Smooth muscle cell of the umbilical artery (primary cell): ENCODE measurements around the gene MYBPC2. TPM values are rescaled to one million over a fixed set of nuclear protein-coding genes. Genes with fewer than 3 reads are reported as not detected.

Source experiments
- total RNA-seq: library from RNA; depleted of rRNA; stranded (reverse); fragments of >200 nt; gene quantifications from 2 replicates; pipeline ENCODE4 v1.2.3, GENCODE V29; 2014

MYBPC2 gene
- not detected in 2 replicates for total RNA-seq

DNA sequence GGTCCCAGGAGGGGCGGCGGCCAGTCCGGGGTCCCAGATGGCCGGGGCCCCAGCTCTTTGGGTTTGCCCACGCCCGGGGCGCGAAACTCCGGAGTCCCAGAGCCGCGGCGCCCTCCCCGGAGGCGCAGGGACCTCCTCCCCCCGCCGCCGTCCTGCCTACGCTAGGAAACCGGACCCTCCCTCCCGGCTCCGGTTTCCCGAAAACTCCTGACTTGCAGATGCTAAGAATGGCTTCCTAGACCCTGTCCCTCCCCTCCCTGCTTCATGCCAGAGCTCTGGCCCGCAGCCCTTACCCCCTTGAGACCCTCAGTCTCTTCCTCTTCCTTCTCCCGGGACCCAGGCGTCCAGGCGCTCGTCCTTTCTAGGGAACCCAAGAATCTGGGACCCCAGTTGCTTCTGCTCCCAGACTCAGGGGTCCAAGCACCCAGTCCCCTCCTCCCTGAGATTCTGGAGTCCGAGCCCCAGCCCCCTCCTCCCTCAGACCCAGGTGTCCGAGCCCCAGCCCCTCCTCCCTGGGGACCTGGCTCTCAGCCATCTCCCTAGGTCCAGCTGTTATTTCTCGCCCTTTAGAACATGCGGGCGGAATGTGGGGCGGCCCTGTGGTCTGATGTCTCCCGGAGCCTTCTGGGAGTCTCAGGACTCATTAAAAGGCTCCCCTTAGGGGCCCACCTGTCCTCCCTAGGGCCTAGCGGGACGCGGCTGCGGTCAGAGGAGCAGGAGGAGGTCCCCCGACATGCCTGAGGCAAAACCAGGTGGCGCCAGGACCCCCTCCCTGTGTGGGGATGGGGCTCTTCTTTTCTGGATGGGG is at the start of gene MYBPC2:
Gene MYBPC2 (plus strand): TSS at position 672 of the 808 bp plus-strand sequence. CDS start 62 bp downstream, at position 734.

DNA sequence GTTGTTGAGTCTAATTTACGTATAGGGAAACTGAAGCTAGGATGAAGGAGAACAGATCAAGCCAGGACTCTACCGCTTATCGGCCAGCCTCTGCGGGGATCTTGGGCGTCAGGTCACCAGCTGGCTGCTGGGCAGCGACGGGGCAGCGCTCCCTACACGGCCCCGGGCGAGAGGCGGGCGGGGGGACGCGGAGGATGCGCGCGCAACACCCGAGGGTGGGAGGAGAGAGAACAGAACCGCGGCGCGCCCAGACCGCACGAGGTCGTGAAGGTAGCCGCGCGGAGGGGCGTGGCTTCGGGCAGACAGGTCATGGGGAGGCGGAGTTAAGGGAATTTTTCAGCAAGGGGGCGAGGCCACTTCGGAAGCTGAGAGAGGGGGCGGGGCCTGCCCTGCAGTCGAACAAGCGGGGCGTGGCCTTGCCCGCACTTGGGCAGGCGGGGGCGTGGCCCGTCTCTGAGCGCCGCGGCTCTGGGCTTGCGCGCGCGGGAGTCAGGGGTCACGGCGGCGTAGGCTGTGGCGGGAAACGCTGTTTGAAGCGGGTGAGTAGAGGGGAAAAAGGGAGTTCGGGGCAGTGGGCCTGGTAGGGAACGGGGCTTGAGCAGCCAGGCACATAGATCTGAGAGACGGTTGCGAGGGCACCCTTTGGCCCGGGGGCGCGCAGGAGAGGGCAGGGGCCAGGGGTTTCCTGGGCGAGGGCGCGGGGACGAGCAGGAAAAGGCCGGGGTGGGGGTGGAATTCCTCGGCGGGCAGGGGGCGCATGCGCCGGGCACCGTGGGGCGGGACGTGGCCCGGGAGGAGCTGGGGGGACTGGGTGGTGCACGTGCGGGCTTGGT is 48.6 kb upstream of the MYBPC2 start, which contains the start of gene POLD1:
Gene POLD1 (plus strand): TSS at position 496 of the 833 bp plus-strand sequence. CDS start 14,505 bp downstream, outside the sequence.

DNA sequence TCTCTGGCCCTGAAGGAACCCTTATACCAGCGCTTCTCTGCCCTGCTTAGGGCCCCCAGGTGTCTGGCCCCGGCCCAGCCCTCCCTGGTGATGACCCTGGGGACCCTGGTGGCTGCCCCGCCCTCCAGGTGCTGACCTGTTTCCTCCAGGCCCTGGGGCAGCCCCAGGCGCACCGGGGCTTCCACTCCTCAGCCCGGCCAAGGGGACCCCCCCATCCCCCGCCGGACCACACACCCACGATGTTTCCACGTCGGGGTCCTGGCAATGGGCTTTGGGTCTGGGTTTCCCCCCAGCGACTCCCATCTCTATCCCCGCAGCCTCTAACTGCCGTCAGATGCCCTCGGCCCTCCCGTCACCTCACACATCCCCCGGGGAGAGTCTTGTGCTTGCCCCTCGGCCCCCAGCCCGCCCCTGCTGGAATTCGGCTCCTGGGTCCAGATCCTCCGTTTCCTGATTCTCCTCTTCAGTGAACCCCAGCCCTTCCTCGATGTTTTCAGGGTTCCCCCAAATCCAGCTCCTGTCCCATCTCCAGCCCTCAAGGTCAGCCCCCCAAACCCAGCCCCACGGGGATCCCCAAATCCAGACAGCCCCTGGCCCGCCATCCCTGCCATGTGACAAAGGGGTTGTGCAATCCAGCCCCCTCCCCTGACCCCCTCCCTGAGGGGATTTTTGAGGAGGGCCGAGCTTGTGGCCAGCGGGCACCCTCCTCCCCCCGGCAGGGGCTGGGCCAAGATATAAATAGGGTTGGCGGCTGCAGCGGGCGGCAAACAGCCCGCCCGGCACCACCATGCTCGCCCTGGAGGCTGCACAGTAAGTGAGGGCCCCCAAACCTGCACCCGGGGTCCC is 14.3 kb upstream of the MYBPC2 start, which contains the start of gene SPIB:
Gene SPIB (plus strand): TSS at position 763 of the 846 bp plus-strand sequence. CDS start 25 bp downstream, at position 788.

DNA sequence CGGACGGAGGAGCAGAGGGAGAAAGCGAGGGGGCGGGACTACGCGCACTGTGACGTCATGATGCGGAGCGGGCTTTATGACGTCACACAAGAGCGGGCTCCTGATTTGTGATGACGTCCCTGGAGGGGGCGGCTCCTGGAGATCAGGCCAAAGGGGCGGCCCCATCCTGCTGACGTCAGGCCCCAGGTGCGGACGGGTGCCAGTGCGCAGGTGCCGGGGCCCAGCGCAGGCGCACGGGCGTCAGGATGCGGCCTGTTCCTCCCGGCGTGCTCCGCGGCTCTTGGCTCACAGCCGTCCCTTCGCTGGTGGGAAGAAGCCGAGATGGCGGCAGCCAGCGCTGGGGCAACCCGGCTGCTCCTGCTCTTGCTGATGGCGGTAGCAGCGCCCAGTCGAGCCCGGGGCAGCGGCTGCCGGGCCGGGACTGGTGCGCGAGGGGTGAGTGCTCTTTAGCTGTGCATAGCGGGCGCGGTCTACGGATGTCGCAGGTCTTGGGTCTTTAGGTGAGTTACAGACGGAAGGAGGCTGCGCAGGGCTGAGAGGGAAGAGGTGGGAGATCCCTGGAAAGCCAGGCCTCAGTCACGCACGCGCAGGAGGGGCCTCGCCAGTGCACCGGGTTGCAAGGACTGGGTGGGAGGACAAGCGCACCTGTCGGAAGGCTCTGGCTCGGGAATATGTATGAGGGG is 43.7 kb downstream of the MYBPC2 start, which contains the start of the genes EMC10 and GARIN5A:
Gene EMC10 (plus strand): TSS at position 284 of the 683 bp plus-strand sequence. CDS start 38 bp downstream, at position 322.
Gene GARIN5A (minus strand): TSS at position 625 of the 683 bp plus-strand sequence. CDS start 460 bp downstream, at position 165.

DNA sequence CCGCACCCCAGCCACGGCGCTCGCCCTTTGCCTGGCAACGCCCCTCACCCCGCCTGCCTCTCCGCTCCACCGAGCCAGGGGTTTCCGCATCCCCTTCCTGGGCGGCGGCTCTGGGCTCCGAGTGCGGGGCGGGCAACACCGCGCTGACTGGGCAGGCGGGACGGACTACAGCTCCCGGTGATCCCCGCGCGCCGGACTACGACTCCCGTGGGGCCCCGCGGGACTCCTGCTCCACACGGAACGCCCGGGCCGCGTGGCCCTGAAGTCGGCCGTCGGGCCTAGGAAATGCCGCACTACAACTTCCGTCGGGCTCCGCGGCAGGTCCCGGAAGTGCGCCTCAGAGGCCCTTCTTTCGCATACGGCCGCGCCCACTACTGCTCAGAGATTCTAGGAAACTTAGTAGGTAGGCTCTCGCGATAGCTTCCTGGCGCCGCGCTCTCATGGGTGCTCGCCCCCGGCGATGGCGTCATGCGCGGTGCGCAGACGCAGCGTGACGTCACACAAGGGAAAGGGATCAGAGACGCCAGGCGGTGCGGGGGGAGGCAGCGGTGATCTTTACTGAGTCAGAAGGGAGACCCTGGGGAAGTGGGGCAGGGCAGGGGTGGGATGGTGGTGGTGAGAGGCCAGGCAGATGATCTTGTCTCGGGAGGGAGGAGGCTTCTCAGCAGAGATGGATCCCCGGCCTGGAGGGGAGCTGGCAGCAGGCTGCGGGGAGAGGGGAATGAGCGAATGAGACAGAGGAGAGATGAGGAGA is 78.6 kb downstream of the MYBPC2 start, which contains the start of gene JOSD2:
Gene JOSD2 (minus strand): TSS at position 123 of the 754 bp plus-strand sequence. CDS start 760 bp downstream, outside the sequence.

DNA sequence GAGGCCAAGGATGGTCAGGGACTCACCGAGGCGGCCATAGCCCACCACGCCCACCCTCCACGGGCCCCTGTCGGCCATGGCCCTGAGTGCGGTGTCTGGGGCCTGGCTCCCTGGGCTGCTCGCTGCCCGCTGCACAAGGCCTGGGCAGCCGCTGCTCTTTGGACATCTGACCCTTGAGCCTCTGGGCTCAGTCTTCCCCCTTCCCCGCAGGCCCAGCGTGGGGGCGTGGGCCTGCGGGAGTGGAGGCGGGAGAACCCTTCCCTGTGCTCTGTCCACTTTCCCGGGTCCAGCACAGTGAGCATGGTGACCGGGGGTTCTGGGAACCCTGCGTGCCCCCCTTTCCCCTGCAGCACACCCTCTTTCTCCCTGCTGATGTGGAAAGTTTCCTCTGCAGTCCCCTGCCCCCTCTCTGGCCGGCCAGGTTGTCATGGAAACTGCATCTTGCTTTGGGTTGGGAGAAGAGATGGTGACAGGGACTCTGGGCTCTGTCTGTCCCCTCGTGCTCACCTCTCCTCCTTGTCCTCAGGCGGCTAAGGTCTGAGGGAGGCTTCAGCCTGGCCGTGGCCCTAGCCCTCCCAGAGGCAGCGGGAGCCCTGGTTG is 81.2 kb downstream of the MYBPC2 start, which contains the start of gene ASPDH:
Gene ASPDH (minus strand): TSS at position 168 of the 600 bp plus-strand sequence. CDS start 90 bp downstream, at position 78.

Other genes starting within 250 kb of the MYBPC2 start
- gene MYH14, start 229.3 kb upstream of the MYBPC2 start, total RNA-seq = under 0.01 TPM in 1 of 2 replicates, not detected in the other
- under 0.01 and 0.14 TPM in 2 replicates for gene KCNC3, start 103.5 kb upstream of the MYBPC2 start, total RNA-seq
- 0.30 and 0.32 TPM in 2 replicates for gene NAPSA, start 67.3 kb upstream of the MYBPC2 start, total RNA-seq
- 66.2 and 79.9 TPM in 2 replicates for gene NR1H2, start 56.4 kb upstream of the MYBPC2 start, total RNA-seq
- 13.7 and 30.5 TPM in 2 replicates for gene POLD1, start 48.5 kb upstream of the MYBPC2 start, total RNA-seq
- gene SPIB, start 14.0 kb upstream of the MYBPC2 start, total RNA-seq = not detected in 2 replicates
- gene EMC10, start 43.6 kb downstream of the MYBPC2 start, total RNA-seq = 76.0 and 78.1 TPM in 2 replicates
- 0.30 TPM in 1 of 2 replicates, not detected in the other for gene GARIN5A, start 44.0 kb downstream of the MYBPC2 start, total RNA-seq
- 18.6 and 27.0 TPM in 2 replicates for gene JOSD2, start 78.3 kb downstream of the MYBPC2 start, total RNA-seq
- not detected in 2 replicates for gene ASPDH, start 81.0 kb downstream of the MYBPC2 start, total RNA-seq
- 0.18 and 0.30 TPM in 2 replicates for gene LRRC4B, start 135.5 kb downstream of the MYBPC2 start, total RNA-seq
- gene SYT3, start 207.0 kb downstream of the MYBPC2 start, total RNA-seq = 0.14 and 0.59 TPM in 2 replicates
- gene C19orf81, start 216.6 kb downstream of the MYBPC2 start, total RNA-seq = not detected in 2 replicates